ENCODE data around the gene MN1.

Gene MN1

GRCh38 chr22:27844656-27845591, 43.4 kb upstream of the MN1 start:
- no peak for DNase-seq (ENCODE audit: low spot score)

GRCh38 chr22:27844256-27844655, 42.7 kb upstream of the MN1 start:
- DNase-seq (ENCODE audit: low spot score): no peak
- no peak for TF ChIP-seq CTCF (IDR thresholded peaks at IDR 0.05; ENCODE audit: borderline replicate concordance, control extremely low read depth, extremely low read depth, insufficient read depth, missing control alignments)
- in situ Hi-C loops (cut with MboI; ENCODE audit: low sequenced_read_pairs, unreplicated experiment): no loop called here

More at GRCh38 chr22:27844656-27845591, 43.4 kb upstream of the MN1 start:
- TF ChIP-seq CTCF (IDR thresholded peaks at IDR 0.05; ENCODE audit: borderline replicate concordance, control extremely low read depth, extremely low read depth, insufficient read depth, missing control alignments): no peak
- in situ Hi-C loops (cut with MboI; ENCODE audit: low sequenced_read_pairs, unreplicated experiment): no loop called here

- no peak for TF ChIP-seq CTCF (IDR thresholded peaks at IDR 0.05; ENCODE audit: borderline replicate concordance, control extremely low read depth, extremely low read depth, insufficient read depth, missing control alignments)
- in situ Hi-C loops (cut with MboI; ENCODE audit: low sequenced_read_pairs, unreplicated experiment): no loop called here
- DNase-seq (ENCODE audit: low spot score): no peak
These were observed 41.9 kb upstream of the MN1 start for GRCh38 chr22:27843441-27843840.

- in situ Hi-C loops (cut with MboI; ENCODE audit: low sequenced_read_pairs, unreplicated experiment): no loop called here
- no peak for DNase-seq (ENCODE audit: low spot score)
- TF ChIP-seq CTCF (IDR thresholded peaks at IDR 0.05; ENCODE audit: borderline replicate concordance, control extremely low read depth, extremely low read depth, insufficient read depth, missing control alignments): no peak
These were observed 41.3 kb upstream of the MN1 start for GRCh38 chr22:27842669-27843431.

- in situ Hi-C loops (cut with MboI; ENCODE audit: low sequenced_read_pairs, unreplicated experiment): no loop called here
- DNase-seq (ENCODE audit: low spot score): no peak
- no peak for TF ChIP-seq CTCF (IDR thresholded peaks at IDR 0.05; ENCODE audit: borderline replicate concordance, control extremely low read depth, extremely low read depth, insufficient read depth, missing control alignments)
These were observed 40.6 kb upstream of the MN1 start for GRCh38 chr22:27842201-27842600.

GRCh38 chr22:27840436-27840835, 38.9 kb upstream of the MN1 start:
- in situ Hi-C loops (cut with MboI; ENCODE audit: low sequenced_read_pairs, unreplicated experiment): no loop called here
- DNase-seq (ENCODE audit: low spot score): no peak
- TF ChIP-seq CTCF (IDR thresholded peaks at IDR 0.05; ENCODE audit: borderline replicate concordance, control extremely low read depth, extremely low read depth, insufficient read depth, missing control alignments): no peak
